GM15510 (cell line): Measurements from ENCODE around the gene DENND1A.

ENCODE experiments used
- POLR2A ChIP-seq: IDR thresholded peaks from 3 replicates; pipeline ENCODE4 v1.6.1; 2011; ENCODE audit warnings: borderline replicate concordance; ENCODE audit not compliant: insufficient read length; ENCODE audit errors: extremely low read depth

Gene DENND1A

GRCh38 chr9:123957168-123957721 is 27.3 kb upstream of the DENND1A start:
- no peak for TF ChIP-seq POLR2A

- no peak for TF ChIP-seq POLR2A
These were observed 25.7 kb upstream of the DENND1A start for GRCh38 chr9:123955637-123956036.

GRCh38 chr9:123954518-123955280 is 24.8 kb upstream of the DENND1A start:
- TF ChIP-seq POLR2A: no peak

- TF ChIP-seq POLR2A: no peak
These were observed 22.9 kb upstream of the DENND1A start for GRCh38 chr9:123952641-123953495.

- TF ChIP-seq POLR2A: no peak
These were observed 18.4 kb upstream of the DENND1A start for GRCh38 chr9:123948286-123948685.

GRCh38 chr9:123947326-123947725 is 17.4 kb upstream of the DENND1A start:
- no peak for TF ChIP-seq POLR2A

- TF ChIP-seq POLR2A: no peak
These were observed 16.3 kb upstream of the DENND1A start for GRCh38 chr9:123946101-123946821.

- TF ChIP-seq POLR2A: no peak
These were observed 15.6 kb upstream of the DENND1A start for GRCh38 chr9:123945532-123945931.

- TF ChIP-seq POLR2A: no peak
These were observed 13.7 kb upstream of the DENND1A start for GRCh38 chr9:123943671-123944070.

GRCh38 chr9:123942542-123942941 is 12.6 kb upstream of the DENND1A start:
- no peak for TF ChIP-seq POLR2A

GRCh38 chr9:123941524-123942070 is 11.7 kb upstream of the DENND1A start:
- no peak for TF ChIP-seq POLR2A

GRCh38 chr9:123940721-123941523 is 11.0 kb upstream of the DENND1A start:
- no peak for TF ChIP-seq POLR2A

GRCh38 chr9:123938401-123938800 is 8.5 kb upstream of the DENND1A start:
- TF ChIP-seq POLR2A: no peak

- no peak for TF ChIP-seq POLR2A
These were observed 3.7 kb upstream of the DENND1A start for GRCh38 chr9:123933440-123934212.
